IPS-11a (cell line): ENCODE data around the gene CIAO2A.
"Not testable (repeated sequence)": the region's sequence is repeated elsewhere in the genome, so short reads cannot be mapped to it uniquely, and the experiment has no call there.

ENCODE experiments used
- H3K4me3 ChIP-seq: one replicate; pipeline ENCODE4 v1.5.1; 2013; ENCODE audit warnings: low read depth, low read length, control low read depth

The CIAO2A gene

DNA sequence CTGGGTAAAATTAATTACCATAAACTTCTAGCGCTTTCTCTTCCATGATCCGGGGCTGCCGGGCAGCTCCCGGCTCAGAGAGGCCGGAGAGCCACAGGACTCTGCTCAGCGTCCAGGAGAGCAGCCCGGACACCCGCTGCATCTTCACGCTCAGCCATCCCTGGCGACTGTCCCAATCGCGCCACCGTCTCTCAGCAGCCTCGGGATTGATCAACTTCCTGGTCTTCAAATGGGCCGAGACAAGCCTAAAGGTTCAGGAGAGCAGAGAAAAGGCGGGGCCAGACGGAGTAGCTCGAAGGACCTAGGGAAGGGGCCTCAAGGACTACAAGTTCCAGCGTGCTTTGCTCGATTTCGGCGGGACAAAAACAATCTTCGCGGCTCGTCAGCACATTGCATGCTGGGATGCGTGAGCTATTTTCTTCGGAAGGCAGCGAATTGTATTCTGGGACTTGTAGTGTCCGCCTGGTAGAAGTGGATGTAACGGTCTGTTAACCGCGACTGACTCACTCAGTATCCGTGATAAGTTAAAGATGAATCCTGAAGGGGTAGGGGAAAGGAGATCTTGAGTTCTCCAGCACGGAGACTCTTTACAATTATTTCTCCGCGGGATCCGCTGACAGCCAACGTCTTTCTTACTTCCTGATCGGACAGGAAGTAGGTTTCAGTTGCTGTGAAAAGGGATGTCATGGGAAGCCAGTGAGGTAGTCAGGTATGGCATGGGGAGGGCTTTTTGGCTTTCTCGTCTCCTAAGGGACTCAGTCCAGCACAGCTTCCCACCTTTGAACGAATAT is at the start of gene CIAO2A:
TSS of gene CIAO2A (minus strand) at position 212 of the 791 bp plus-strand sequence. CDS start at position 142, 70 bp downstream.
- peak within 1 kb of the TSS; percentile 88 for H3K4me3 ChIP-seq

- no peak overlapping the region for H3K4me3 ChIP-seq
Observed at GRCh38 chr15:64143276-64143675, 49.6 kb upstream of the CIAO2A start.

DNA sequence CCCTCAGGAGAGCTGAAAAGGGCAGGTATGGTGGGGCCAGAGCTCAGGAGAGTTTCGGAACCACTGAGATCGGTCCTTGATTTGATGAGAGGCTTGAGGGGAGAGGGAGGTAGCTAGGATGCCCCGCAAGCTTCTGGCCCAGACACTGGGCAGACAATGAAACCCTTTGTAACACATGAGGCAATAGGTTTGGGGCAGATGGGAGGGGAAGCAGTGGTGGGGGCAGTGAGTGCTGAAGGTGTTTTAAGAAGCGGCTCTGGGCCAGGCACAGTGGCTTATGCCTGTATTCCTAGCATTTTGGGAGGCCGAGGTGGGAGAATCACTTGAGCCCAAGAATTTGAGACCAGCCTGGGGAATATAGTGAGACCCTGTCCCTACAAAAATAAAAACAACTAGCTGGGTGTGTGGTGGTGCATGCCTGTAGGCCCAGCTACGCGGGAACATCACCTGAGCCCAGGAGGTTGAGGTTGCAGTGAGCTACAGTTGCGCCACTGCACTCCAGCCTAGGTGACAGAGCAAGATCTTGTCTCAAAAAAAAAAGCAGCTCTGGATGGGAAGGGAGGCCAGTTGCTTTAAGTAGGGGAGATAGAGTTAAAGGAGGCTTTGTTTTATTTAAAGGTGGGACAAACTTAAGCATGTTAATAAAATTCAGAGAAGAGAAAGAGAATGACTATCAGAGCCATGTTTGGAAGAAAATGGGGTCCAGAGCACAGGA is 48.3 kb upstream of the CIAO2A start:
- no peak overlapping the region for H3K4me3 ChIP-seq

DNA sequence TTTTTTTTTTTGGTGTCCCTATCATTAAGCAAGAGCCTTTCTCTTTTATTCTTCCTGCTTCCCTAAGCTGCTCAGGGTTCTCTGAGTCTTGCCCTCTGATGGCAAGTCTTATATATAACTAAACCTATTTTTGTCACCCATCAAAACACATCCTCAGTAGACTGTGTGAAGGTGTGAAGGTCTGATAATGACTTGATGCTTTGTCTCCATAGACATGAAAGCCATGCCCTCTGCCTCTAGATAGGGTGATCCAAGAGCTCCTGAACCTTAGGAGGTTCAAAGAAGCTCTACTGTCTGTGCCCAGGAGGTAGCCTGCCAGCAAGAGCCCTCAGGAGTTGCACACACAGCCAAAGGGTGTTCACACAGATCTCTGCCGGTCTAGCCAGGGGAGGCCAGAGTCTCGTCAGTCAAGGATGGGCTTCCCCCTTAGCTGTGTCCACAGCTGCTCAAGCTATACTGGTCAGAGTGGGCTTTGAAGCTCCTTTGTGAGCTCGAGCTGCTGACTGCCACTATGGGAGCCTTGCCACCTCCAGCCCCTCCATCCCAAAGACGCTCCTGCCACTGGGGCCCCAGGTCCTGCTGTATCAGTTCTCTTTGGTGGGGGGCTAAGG is 44.8 kb upstream of the CIAO2A start:
- no peak overlapping the region for H3K4me3 ChIP-seq

DNA sequence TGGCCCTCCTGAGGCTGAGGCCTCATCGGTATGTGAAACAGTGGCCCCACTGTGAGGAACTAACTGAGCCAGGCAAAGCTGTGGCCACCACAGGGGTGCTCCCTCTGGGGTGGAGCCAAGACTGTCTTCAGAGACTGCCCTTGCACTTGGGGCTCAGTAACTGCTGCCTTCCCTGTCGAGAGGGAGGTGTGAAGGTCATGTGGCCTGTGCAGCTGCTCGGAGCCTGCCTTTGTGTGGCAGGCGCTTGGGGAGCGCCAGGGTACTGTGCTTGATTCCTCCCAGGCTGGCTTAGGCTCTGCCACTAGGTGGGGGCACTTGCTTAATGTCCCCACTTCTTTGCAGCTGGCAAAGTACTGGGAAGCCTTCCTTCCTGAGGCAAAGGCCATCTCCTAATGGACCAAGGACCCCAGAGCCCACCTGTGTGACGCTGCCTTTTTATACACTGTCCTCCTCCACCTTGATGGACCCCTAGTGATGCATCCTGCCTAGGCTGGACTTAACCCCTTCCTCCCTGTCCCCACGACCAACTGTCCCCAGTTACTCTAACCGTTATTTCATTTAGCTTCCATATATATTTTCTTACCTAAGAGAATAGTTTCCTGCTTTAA is 43.7 kb upstream of the CIAO2A start:
- H3K4me3 ChIP-seq, result no peak overlapping the region

GRCh38 chr15:64136347-64136746 is 42.7 kb upstream of the CIAO2A start:
- no peak overlapping the region for H3K4me3 ChIP-seq

DNA sequence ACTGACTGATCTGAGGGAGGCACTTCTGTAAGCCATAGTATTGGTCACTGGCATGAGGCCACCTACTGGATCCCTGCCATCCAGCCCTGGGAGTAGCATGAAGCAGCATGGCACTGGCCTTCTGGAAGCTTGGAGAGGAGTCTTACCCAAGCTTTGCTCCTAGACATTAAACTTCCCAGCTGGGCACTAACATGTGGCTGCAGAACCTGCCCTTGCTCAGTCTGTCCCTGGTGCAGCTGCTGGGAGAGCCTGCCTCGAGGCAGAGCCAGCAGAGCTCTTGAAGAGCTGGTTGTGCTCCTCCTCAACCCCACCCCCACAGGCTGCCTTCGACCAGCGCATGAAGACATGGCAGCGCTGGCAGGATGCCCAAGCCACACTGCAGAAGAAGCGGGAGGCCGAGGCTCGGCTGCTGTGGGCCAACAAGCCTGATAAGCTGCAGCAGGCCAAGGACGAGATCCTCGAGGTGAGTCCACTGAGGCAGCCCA is 40.7 kb upstream of the CIAO2A start:
- H3K4me3 ChIP-seq, result no peak overlapping the region

GRCh38 chr15:64133623-64134344 is 40.1 kb upstream of the CIAO2A start:
- no peak overlapping the region for H3K4me3 ChIP-seq

DNA sequence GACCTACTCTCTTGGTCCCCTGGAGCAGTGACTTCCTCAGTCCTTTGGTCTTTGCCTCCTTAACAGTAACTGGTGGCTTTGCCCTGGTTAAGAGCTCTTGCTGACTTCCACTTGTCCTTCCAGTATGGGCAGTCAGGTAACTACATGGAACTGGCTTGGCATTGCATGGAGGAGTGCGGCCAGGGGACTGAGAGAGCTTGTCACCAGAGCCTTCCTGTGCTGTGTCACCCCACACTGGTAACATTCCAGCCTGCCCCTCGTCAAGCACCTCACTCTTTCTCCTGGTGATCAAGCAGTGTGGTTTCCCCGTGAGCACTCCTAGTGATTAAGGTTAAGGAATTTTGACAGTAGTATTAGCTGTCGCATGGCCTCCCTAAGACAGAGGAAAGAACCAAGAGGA is 38.6 kb upstream of the CIAO2A start:
- no peak overlapping the region for H3K4me3 ChIP-seq

- H3K4me3 ChIP-seq, result no peak overlapping the region
Observed at GRCh38 chr15:64131547-64131946, 37.9 kb upstream of the CIAO2A start.

GRCh38 chr15:64130159-64130558 is 36.5 kb upstream of the CIAO2A start:
- no peak overlapping the region for H3K4me3 ChIP-seq

- no peak overlapping the region for H3K4me3 ChIP-seq
Observed at GRCh38 chr15:64127521-64128270, 34.1 kb upstream of the CIAO2A start.

- H3K4me3 ChIP-seq, result no peak overlapping the region
Observed at GRCh38 chr15:64125978-64126377, 32.3 kb upstream of the CIAO2A start.

GRCh38 chr15:64122936-64123351 is 29.3 kb upstream of the CIAO2A start:
- H3K4me3 ChIP-seq, result no peak overlapping the region

GRCh38 chr15:64122444-64122843 is 28.8 kb upstream of the CIAO2A start:
- no peak overlapping the region for H3K4me3 ChIP-seq

DNA sequence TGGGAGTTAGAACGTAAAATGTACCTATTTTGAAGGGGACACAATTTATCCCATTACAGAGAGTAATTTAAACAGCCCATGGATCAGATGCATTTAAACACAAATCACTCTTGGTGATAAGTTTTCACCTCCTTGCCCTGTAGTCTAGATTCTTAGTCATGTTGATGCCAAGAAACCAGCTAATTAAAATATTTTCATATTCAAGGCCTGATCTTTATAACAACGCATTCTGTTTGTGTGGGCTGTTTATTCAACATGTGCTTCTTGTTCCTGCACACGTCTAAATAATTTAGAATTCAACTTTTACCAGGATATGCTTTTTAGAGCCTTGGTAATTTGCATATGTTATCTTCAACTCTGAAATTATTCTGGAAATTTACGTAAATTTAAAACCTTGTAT is 28.0 kb upstream of the CIAO2A start:
- H3K4me3 ChIP-seq, result no peak overlapping the region

GRCh38 chr15:64120322-64120721 is 26.7 kb upstream of the CIAO2A start:
- H3K4me3 ChIP-seq, result not testable (repeated sequence)

GRCh38 chr15:64117759-64118487 is 24.3 kb upstream of the CIAO2A start:
- H3K4me3 ChIP-seq, result no peak overlapping the region

DNA sequence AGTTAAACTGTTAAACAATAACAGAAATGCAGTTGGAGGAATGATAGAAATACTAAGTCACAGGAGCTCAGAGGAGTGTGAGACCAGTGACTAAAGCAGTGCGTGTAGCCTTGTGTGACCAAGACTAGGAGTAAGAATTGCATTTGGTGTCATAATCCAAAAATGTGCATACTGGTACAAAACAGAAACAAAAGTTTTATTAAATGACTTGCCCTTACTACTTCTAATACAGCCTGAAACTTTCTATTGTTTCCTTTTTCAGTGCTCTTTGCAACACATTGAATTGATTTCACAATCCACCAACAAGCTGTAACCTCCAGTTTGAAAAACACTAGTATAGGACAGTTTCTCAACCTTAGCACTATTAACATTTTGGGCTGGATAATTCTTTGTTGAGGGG is 19.3 kb upstream of the CIAO2A start:
- H3K4me3 ChIP-seq, result no peak overlapping the region
